HG03196 (cell line): ENCODE measurements around the gene PCBP3.

Source experiments
- ATAC-seq: cut with Tn5 transposase; IDR thresholded peaks from one replicate; pipeline ENCODE4 v1.9.1; 2021; ENCODE audit not compliant: unreplicated experiment

The PCBP3 gene

DNA sequence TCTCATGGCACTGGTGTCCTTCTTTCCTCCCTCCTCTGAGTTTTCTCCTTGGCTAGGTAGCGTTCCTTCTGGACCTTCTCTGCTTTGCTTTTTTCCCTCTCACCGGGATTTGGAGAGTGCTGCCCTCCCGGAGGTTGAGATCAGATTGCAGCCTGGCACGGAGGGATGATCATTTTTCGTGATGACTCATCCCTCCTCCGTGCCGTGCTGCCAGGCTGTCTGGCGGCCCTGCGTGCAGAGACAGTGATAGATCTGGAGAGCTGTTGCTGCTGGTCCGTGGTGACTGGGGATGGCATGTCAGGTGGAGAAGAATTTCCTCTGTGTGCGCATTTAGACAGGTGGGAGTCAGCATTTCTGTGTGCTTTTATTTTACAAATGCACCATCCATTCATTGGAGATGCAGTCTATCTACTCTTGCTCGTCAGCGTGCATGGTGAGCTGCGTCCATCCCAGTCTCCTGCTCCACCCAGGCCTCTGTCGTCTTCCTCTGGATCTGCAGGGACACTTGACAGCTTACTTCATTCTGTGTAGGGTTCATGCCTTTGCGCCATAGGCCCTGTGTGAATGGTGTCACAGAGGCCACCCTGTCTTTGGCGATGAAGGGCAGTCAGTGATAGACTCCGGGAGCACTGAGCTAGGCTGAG is 104.4 kb downstream of the PCBP3 start:
- ATAC-seq = no peak

- no peak for ATAC-seq
Observed at GRCh38 chr21:45748593-45748992, 105.1 kb downstream of the PCBP3 start.

DNA sequence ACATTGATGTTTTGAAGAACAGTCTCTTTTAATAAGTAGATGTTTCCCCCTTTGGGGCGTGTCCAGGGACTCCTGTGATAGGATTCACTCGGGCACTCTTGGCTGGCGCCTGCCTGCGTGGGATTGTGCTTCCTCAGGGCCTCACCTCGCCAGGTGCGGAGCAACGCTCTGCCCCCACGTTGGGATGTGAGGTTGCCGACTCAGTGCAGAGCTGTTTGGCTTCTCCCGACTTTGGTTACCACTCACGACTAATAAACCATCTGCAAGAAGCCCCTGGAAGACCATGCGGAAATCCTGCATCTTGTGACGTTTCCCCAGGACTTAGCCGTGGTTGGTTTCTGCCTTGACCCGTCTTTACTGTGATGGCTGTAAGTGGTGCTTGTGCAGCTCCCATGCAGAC is 106.4 kb downstream of the PCBP3 start:
- ATAC-seq = no peak

GRCh38 chr21:45750936-45751335 is 107.4 kb downstream of the PCBP3 start:
- ATAC-seq = no peak

GRCh38 chr21:45753445-45753844 is 109.9 kb downstream of the PCBP3 start:
- ATAC-seq = no peak

- ATAC-seq = no peak
Observed at GRCh38 chr21:45756029-45756428, 112.5 kb downstream of the PCBP3 start.

DNA sequence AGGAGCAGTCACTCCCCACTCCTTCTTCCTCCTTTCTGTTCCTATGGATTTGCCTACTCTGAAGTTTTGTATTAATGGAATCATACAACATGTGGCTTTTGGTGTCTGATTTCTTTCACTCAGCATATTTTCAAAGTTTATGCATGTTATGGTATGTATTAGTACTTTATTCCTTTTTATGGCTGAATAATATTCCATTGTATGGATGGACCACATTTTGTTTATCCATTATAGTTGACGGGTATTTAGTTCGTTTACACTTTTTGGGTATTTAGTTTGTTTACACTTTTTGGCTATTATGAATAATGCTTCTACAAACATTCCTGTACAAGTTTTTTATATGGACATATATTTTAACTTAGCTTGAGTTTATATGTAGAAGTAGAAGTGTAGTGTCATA is 113.1 kb downstream of the PCBP3 start:
- ATAC-seq = no peak

GRCh38 chr21:45761704-45762103 is 118.2 kb downstream of the PCBP3 start:
- ATAC-seq = no peak

- ATAC-seq = no peak
Observed at GRCh38 chr21:45763074-45763473, 119.5 kb downstream of the PCBP3 start.

DNA sequence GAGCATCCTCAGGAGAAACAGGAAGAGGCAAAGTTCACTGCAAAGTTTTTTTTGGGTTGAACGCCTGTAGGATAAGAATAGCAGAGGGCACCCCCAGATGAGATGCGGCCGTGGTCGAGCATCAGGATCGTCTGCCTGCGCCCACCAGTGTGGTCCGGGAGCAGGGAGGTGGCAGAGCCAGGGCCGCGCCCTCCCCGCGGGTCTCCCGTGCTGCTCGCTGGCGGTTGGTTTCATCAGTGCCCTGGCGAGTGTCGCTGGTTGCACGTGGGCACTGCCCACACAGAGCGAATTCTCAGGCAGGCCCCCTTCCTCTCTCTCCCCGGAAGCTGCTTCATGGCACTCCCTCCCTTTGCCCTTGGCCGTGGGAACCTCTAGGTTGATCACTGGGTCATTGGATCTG is 120.0 kb downstream of the PCBP3 start:
- no peak for ATAC-seq

- ATAC-seq = no peak
Observed at GRCh38 chr21:45764792-45765191, 121.3 kb downstream of the PCBP3 start.

DNA sequence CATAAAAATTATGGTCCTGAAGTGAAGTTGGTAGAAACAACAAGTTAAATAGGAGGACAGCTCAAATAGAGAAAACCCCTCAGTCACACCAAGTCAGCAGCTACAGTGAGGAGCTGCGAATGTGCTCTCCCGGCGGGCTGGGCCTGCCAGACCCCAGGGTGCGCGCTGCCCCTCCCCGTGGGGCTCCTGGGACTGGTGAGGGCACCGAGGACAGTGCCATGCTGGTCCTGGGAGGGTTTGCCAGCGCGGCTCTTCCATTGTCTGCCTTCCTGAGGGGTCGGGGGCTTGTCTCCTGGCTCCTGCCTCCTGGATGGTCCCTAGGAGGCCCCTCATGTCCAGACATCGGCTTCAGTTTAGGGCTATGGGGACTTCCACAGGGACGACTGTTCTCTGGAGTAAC is 121.8 kb downstream of the PCBP3 start:
- no peak for ATAC-seq

DNA sequence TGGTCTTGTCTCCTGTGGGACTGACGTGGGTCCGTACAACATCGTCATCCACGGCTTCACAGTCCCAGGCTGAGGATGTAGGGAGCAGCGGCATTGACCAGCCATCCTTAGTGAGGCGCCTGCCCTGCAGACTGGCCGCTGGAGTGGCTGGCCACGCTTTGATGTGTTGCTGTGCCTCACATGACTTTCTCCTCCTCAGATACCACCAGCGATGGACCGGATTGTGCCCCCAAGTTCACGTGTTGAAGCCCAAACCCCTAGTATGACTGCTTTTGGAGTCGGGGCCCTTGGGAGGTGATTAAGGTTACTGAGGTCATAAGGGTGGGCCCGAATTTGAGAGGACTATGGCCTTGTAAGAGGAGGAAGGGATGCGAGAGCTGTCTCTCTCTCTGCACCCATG is 122.5 kb downstream of the PCBP3 start:
- no peak for ATAC-seq

- no peak for ATAC-seq
Observed at GRCh38 chr21:45766501-45766900, 123.0 kb downstream of the PCBP3 start.

DNA sequence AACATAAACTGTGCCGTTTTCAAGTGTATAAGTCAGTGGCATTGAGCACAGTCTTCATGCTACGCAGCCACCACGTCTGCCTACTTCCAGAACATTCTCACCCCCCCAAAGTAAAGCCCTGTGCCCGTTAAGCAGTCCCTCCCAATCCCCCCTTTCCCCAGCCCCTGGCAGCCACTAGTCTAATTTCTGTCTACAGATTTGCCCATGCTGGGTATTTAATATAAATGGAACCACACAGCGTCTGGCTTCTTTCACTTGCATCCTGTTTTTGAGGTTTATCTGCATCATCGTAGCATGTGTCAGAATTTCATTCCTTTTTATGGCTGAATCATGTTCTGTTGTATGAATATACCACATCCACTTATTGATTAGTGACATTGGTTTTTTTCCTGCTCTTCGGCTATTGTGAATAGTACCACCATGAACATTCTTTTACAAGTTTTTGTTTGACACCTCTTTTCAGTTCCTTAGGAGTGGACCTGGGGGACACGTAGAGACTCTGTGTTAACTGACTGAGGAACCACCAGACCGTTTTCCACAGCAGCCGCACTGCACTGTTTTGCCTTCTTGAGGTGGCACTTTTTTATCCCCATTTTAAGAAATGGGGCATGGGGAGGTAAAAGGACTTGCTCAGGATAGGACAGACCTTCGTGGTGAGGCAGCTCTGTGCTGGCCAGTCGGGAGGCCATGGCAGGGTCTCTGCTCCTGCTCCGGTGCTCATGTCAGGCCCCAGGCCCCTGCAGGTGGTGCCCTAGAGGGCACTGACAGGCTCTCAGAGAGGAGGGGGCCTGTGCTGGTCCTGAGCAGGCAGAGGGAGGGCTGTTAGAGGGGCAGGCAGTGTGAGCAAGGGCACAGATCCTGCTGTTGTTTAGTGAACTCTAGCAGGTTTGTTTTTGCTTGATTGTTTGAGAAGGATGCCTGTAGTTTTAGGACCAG is 123.8 kb downstream of the PCBP3 start:
- no peak for ATAC-seq

- no peak for ATAC-seq
Observed at GRCh38 chr21:45768011-45768739, 124.7 kb downstream of the PCBP3 start.

- no peak for ATAC-seq
Observed at GRCh38 chr21:45768740-45769048, 125.2 kb downstream of the PCBP3 start.

DNA sequence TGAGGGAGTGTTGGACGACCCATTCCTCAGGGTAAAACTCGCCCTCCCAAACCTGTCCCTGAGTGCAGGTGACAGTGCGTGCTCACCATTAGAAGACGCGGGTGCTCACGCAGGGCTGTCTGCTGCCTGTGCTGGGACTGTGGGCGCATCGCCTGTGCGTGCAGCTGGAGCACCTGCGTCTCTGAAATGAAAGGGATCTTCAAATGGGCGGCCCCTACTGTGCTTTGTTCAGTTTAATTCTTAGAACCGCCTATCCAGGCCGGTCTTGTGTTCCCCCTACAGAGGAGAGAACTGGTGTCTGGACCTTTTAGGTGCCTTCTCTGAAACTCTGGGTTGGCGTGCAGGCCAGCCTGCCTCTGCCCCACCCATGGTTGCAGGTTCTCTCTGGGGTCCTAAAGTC is 125.8 kb downstream of the PCBP3 start:
- no peak for ATAC-seq

DNA sequence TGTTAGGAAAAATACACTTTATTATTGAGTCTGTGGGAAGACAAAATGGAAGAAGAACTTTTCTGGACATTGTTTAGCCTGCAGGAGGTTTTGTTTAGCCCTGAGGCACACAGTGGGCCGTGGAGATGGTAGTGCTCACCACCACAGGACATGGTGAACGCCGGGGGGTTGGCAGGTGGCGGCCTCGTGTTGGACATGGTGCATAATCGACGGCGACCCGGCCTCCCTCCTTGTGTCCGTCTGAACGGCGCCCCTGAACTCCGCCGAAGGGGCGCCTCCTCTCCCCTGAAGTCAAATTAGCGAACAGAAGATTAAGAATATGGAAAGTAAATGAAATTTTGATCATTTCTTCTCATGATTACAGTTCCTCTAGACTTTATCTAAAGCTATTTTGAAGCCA is 126.4 kb downstream of the PCBP3 start:
- no peak for ATAC-seq

GRCh38 chr21:45772180-45772579 is 128.7 kb downstream of the PCBP3 start:
- ATAC-seq = no peak

DNA sequence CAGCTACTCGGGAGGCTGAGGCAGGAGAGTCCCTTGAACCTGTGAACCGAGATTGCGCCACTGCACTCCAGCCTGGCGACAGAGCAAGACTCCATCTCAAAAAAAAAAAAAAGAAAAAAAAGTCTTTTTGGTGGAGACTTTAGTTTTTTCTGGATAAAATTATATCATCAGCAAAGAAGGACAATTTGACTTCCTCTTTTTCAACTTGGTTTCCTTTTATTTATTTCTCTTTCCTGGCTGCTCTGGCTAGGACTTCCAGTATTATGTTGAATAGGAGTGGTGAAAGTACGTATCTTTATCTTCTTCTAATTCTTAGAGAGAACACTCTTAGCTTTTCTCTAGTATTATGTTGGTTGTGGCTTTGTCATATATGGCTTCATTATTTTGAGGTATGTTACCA is 130.8 kb downstream of the PCBP3 start:
- no peak for ATAC-seq

DNA sequence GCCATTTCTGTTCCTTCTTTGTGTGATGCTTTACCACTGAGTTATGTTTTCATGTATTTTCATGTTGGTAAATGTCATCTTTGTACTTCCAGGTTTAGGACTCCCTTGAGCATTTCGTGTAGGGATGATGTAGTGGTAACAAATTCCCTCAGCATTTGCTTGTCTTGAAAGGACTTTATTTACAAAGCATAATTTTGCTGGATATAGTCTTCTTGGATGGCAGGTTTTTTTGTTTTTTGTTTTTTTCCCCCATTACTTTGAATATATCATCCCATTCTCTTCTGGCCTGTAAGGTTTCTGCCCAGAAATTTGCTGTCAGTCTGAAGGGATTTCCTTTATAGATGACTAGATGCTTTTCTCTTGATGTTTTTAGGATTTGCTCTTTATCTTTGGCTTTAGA is 133.4 kb downstream of the PCBP3 start:
- ATAC-seq = no peak
